Lung (tissue), 12 donors: ENCODE measurements around the gene CX3CL1. TPM values are rescaled to one million over a fixed set of nuclear protein-coding genes. Genes with fewer than 3 reads are reported as not detected.

Experiments
- ATAC-seq: fragments of 200-7000 bp; cut with Tn5 transposase; one replicate; pipeline ENCODE4 v1.9.1; 2020; ENCODE audit warnings: moderate number of reproducible peaks; ENCODE audit not compliant: insufficient read depth, low FRiP score
- DNase-seq, 3 donors: peaks; one replicate each; pipeline ENCODE4 v3.0.0-alpha.2; 2013 to 2017
- H3K27ac ChIP-seq, 2 donors: one replicate each; pipeline ENCODE4 v1.5.1; 2013; ENCODE audit warnings: mild to moderate bottlenecking in 2 of 2, moderate library complexity in 2 of 2, control low read depth in 1 of 2, inconsistent platforms in 1 of 2, low read depth in 1 of 2, low read length in 1 of 2
- H3K27me3 ChIP-seq, 3 donors: one replicate each; pipeline ENCODE4 v1.5.1; 2013; ENCODE audit warnings: low read length in 2 of 3; ENCODE audit not compliant: control insufficient read depth in 3 of 3, insufficient read depth in 3 of 3
- H3K36me3 ChIP-seq, 4 donors: one replicate each; pipeline ENCODE4 v1.5.1; 2013; ENCODE audit warnings: low read length in 4 of 4, mild to moderate bottlenecking in 1 of 4, moderate library complexity in 1 of 4; ENCODE audit not compliant: control insufficient read depth in 4 of 4, insufficient read depth in 4 of 4
- H3K4me1 ChIP-seq, 5 donors: one replicate each; pipeline ENCODE4 v1.5.1; 2013; ENCODE audit warnings: low read length in 5 of 5, mild to moderate bottlenecking in 2 of 5, moderate library complexity in 1 of 5; ENCODE audit not compliant: control insufficient read depth in 5 of 5, insufficient read depth in 5 of 5
- H3K4me3 ChIP-seq: one replicate; pipeline ENCODE4 v1.5.1; 2013; ENCODE audit warnings: mild to moderate bottlenecking, control low read depth, moderate library complexity
- H3K9ac ChIP-seq, 2 donors: one replicate each; pipeline ENCODE4 v1.5.1; 2013; ENCODE audit warnings: low read length in 2 of 2, control low read depth in 1 of 2; ENCODE audit not compliant: insufficient read depth in 1 of 2
- H3K9me3 ChIP-seq, 4 donors: one replicate each; pipeline ENCODE4 v1.5.1; 2013; ENCODE audit warnings: low read length in 3 of 4, mild to moderate bottlenecking in 1 of 4, moderate library complexity in 1 of 4; ENCODE audit not compliant: control insufficient read depth in 4 of 4, insufficient read depth in 3 of 4
- WGBS, 2 donors: extraction: QIAGEN DNeasy Blood & Tissue Kit; methylation state at CpG; one replicate each; pipeline ENCODE4 v1.1.7; 2013; 5-methylcytosine and 5-hydroxymethylcytosine counted together
- polyA plus RNA-seq, 2 donors: library from polyadenylated mRNA; stranded (reverse); fragments of 200-250 nt; gene quantifications; one replicate each; pipeline ENCODE4 v1.2.1, GENCODE V29; 2013
- total RNA-seq, 2 donors: library from RNA; depleted of rRNA in 1 of 2; stranded (reverse); fragments of >200 nt in 1 of 2; gene quantifications; one replicate each; pipeline ENCODE4 v1.2.1, GENCODE V29; 2014 to 2021
- TF ChIP-seq, protein P1 (sequence below): IDR thresholded peaks from 2 replicates; pipeline ENCODE4 v1.5.1; 2012; ENCODE audit warnings: mild to moderate bottlenecking; ENCODE audit errors: control extremely low read depth, extremely low read depth
- donor health status: control.
- donor health status: control.
- donor health status: Bipolar disorder and iron deficiency.
- donor health status: healthy.
- donor health status: DM: yes; HTN: yes; CAD: no.

CX3CL1 gene
- total and polyA plus RNA-seq, 4 donors: 22.8 to 58.6 (median 31.7) TPM

DNA sequence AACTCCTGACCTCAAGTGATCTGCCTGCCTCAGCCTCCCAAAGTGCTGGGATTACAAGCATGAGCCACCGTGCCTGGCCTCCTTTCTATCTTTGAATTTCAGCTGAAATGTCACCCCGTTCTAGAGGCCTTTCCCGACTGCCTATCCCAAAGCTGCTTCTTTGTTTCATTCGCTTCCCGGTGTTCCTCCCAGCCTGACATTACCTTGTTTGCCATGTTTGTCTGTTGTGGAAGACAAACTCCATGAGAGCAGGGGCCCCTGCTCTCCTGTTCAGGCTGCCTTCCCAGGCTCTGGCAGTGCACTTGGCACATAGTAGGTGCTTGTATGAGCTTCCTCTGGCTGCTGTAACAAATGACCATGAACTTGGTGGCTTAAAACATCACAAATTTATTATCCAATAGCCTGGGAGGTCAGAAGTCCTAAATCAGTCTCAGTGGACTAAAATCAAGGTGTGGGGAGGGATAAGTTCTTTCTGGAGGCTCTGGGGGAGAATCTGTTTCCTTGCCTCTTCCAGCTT, 16.3 kb upstream of the CX3CL1 start:
- no peak overlapping the region for H3K9ac ChIP-seq
- H3K4me1 ChIP-seq: no peaks in the 10 kb centered on the region
- no peaks in the 10 kb centered on the region for H3K9me3 ChIP-seq
- H3K36me3 ChIP-seq: no peaks in the 10 kb centered on the region
- H3K27ac ChIP-seq: no peak overlapping the region
- no peak for ATAC-seq
- 90 to 97% methylated on average over 5 of the region's 5 CpGs for WGBS, 2 donors
- no peak overlapping the region for H3K4me3 ChIP-seq
- H3K27me3 ChIP-seq: no peaks in the 10 kb centered on the region
- TF ChIP-seq, protein P1, sequence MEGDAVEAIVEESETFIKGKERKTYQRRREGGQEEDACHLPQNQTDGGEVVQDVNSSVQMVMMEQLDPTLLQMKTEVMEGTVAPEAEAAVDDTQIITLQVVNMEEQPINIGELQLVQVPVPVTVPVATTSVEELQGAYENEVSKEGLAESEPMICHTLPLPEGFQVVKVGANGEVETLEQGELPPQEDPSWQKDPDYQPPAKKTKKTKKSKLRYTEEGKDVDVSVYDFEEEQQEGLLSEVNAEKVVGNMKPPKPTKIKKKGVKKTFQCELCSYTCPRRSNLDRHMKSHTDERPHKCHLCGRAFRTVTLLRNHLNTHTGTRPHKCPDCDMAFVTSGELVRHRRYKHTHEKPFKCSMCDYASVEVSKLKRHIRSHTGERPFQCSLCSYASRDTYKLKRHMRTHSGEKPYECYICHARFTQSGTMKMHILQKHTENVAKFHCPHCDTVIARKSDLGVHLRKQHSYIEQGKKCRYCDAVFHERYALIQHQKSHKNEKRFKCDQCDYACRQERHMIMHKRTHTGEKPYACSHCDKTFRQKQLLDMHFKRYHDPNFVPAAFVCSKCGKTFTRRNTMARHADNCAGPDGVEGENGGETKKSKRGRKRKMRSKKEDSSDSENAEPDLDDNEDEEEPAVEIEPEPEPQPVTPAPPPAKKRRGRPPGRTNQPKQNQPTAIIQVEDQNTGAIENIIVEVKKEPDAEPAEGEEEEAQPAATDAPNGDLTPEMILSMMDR: no peak
- DNase-seq: no peak

DNA sequence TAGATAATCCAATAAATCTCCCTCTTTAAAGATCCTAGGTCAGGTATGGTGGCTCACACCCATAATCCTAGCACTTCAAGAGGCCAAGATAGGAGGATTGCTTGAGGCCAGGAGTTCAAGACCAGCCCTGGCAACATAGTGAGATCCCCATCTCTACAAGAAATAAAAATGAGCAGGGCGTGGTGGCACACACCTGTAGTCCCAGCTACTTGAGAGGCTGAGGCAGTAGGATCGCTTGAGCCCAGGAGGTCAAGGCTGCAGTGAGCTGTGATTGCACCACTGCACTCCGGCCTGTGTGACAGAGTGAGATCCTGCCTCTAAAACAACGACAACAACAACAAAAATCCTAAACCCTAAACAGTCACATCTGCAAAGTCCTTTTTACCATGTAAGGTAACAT, 15.7 kb upstream of the CX3CL1 start:
- TF ChIP-seq, protein P1: no peak
- WGBS, 2 donors: 95% methylated on average over 4 of the region's 4 CpGs

DNA sequence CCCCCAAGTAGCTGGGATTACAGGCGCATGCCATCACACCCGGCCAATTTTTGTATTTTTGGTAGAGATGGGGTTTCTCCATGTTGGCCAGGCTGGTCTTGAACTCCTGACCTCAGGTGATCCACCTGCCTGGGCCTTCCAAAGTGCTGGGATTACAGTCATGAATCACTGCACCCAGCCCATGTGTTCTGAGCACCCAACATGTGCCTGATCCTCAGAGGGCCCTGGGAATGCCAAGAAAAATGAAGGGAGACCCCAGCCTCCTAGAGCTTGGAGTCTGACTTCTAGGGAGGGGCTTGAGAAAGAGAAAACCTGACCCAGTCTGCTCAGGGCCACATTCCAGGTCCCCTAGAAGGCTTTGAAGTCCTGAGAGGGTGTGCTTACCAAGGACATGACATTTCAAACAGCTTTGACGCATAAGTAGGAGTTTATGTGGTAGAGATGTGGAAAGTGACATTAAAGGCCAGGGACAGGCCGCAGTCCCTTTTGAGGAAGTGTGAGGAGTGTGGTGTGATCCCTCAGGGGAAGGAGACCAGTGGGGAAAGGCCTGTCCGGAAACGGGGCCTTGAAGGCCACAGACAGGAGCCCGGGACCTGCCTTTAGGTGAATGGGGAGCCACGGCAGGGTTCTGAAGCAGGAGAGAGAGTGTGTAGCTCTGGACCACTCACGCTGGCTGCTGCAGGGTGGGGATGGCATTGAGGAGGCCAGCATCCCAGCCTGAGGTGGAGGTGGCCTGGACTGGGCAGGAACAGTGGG, 14.8 kb upstream of the CX3CL1 start:
- H3K4me1 ChIP-seq: no peaks in the 10 kb centered on the region
- TF ChIP-seq, protein P1: no peak
- no peak for ATAC-seq
- H3K27me3 ChIP-seq: no peaks in the 10 kb centered on the region
- H3K4me3 ChIP-seq: no peak overlapping the region
- H3K9me3 ChIP-seq: no peaks in the 10 kb centered on the region
- no peak overlapping the region for H3K27ac ChIP-seq
- no peaks in the 10 kb centered on the region for H3K36me3 ChIP-seq
- no peak for DNase-seq
- no peak overlapping the region for H3K9ac ChIP-seq
- WGBS, 2 donors: 63 to 76% methylated on average over 9 of the region's 9 CpGs

More for the DNA sequence above, 15.7 kb upstream of the CX3CL1 start:
- Histone ChIP-seq H3K27ac (no peak overlapping the region), H3K36me3 (no peaks in the 10 kb centered on the region), H3K4me1 (no peaks in the 10 kb centered on the region), H3K4me3 (no peak overlapping the region), H3K9me3 (no peaks in the 10 kb centered on the region), H3K9ac (no peak overlapping the region), H3K27me3 (no peaks in the 10 kb centered on the region)
- DNase-seq (no peak), ATAC-seq (no peak)

DNA sequence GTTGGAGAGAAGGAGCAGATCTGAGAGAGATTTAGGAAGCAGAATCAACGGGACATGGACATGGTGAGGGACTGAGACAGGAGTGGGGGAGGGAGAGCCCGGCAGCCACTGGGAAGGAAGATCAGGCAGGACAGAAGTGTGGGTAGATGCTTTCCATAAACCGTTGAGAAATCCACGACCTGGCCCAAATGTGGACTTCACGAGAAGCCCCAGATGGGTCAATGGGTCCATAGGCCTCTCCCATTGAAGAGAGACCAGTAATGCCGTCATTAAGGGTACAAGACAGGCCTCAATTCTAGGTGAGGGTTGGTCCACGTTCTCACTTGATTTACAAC, 14.2 kb upstream of the CX3CL1 start:
- Histone ChIP-seq H3K9me3 (no peaks in the 10 kb centered on the region), H3K9ac (no peak overlapping the region), H3K4me3 (no peak overlapping the region), H3K36me3 (no peaks in the 10 kb centered on the region), H3K27me3 (no peaks in the 10 kb centered on the region), H3K27ac (no peak overlapping the region), H3K4me1 (no peaks in the 10 kb centered on the region)
- no peak for ATAC-seq
- DNase-seq: no peak
- WGBS, 2 donors: 79 to 83% methylated on average over 7 of the region's 7 CpGs
- TF ChIP-seq, protein P1: no peak
